T1000 (cell line): Measurements from ENCODE around the gene TACC2.

Experiments used
- DNase-seq: peaks from one replicate; lab custom pipeline; 2025; ENCODE audit warnings: mixed read lengths; lab: John Stamatoyannopoulos, UW

TACC2 gene

GRCh38 chr10:122121059-122121458, 132.1 kb downstream of the TACC2 start:
- DNase-seq = no peak

GRCh38 chr10:122122493-122122892, 133.5 kb downstream of the TACC2 start:
- no peak for DNase-seq

GRCh38 chr10:122123186-122123585, 134.2 kb downstream of the TACC2 start:
- DNase-seq = no peak

- no peak for DNase-seq
Observed at GRCh38 chr10:122124342-122124741, 135.4 kb downstream of the TACC2 start.

GRCh38 chr10:122124808-122125207, 135.8 kb downstream of the TACC2 start:
- DNase-seq = no peak

GRCh38 chr10:122126763-122127659, 138.0 kb downstream of the TACC2 start:
- DNase-seq = peak; percentile 81

GRCh38 chr10:122127943-122128342, 139.0 kb downstream of the TACC2 start:
- no peak for DNase-seq

GRCh38 chr10:122128357-122128756, 139.4 kb downstream of the TACC2 start:
- DNase-seq = no peak

GRCh38 chr10:122130474-122131110, 141.6 kb downstream of the TACC2 start:
- DNase-seq = no peak

- no peak for DNase-seq
Observed at GRCh38 chr10:122132331-122132755, 143.4 kb downstream of the TACC2 start.

- DNase-seq = no peak
Observed at GRCh38 chr10:122132882-122133565, 144.1 kb downstream of the TACC2 start.

GRCh38 chr10:122135251-122136025, 146.5 kb downstream of the TACC2 start:
- DNase-seq = no peak

GRCh38 chr10:122138831-122139625, 150.1 kb downstream of the TACC2 start:
- no peak for DNase-seq

GRCh38 chr10:122139627-122140170, 150.7 kb downstream of the TACC2 start:
- DNase-seq = no peak

GRCh38 chr10:122140461-122140902, 151.5 kb downstream of the TACC2 start:
- peak; percentile 77 for DNase-seq

GRCh38 chr10:122140941-122141623, 152.1 kb downstream of the TACC2 start:
- DNase-seq = peak; percentile 98

- no peak for DNase-seq
Observed at GRCh38 chr10:122141821-122142640, 153.1 kb downstream of the TACC2 start.

- peak; percentile 55 for DNase-seq
Observed at GRCh38 chr10:122142641-122143237, 153.8 kb downstream of the TACC2 start.
